ENCODE measurements around the gene FOSL1.

GRCh38 chr11:65894034-65894591 lies 6.1 kb downstream of the FOSL1 start:
- TF ChIP-seq CTCF (conservative IDR thresholded peaks at IDR 0.05 in 1 of 2, IDR thresholded peaks at IDR 0.05 in 1 of 2; ENCODE audit: low read depth in 1 of 2, low read length in 2 of 2), result no peak
- TF ChIP-seq EZH2 (IDR thresholded peaks at IDR 0.05; ENCODE audit: low read length, missing control alignments), result no peak
